Measurements from ENCODE around the gene TSSC4. TPM values are rescaled to one million over a fixed set of nuclear protein-coding genes. Genes with fewer than 3 reads are reported as not detected.

Gene TSSC4
- total RNA-seq, 4 donors from 2014 or later = 13.3 to 38.9 (median 36.0) TPM

DNA sequence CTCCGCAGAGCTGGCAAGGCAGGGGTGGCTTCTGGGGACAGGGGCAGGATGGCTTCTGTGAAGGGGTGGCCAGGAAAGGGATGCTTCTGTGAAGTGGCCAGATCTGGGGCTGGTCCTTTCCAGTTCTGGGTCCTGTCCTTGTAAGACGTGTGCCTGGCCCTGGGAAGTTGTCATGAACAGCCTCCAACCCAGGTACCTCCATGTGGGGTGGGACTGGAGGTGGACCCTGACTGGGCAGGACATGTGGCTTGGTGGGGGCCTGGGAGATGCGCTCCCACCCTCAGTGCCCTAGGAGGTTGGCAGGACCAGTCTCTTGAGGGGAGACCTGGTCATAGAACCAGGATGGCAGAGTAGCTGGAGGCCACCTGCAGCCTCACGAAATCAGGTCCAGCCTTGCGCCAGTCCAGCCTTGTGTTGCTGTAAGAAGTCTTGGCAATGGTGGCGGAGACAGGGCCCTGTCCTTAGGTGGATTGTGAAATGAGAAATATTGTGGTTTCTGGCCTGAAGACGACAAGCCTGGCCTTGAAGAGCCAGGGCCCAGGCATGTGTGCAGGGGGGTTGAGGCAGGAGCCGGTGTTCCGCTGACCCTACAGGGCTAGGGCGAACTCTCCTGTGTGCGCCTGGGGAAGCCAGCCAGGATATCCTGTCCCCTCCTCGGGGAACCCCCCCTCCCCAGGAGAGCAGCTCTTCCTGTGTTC lies 46.9 kb downstream of the TSSC4 start:
- TF ChIP-seq, protein P1, sequence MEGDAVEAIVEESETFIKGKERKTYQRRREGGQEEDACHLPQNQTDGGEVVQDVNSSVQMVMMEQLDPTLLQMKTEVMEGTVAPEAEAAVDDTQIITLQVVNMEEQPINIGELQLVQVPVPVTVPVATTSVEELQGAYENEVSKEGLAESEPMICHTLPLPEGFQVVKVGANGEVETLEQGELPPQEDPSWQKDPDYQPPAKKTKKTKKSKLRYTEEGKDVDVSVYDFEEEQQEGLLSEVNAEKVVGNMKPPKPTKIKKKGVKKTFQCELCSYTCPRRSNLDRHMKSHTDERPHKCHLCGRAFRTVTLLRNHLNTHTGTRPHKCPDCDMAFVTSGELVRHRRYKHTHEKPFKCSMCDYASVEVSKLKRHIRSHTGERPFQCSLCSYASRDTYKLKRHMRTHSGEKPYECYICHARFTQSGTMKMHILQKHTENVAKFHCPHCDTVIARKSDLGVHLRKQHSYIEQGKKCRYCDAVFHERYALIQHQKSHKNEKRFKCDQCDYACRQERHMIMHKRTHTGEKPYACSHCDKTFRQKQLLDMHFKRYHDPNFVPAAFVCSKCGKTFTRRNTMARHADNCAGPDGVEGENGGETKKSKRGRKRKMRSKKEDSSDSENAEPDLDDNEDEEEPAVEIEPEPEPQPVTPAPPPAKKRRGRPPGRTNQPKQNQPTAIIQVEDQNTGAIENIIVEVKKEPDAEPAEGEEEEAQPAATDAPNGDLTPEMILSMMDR (IDR thresholded peaks at IDR 0.05) = no peak
- TF ChIP-seq EP300 (IDR thresholded peaks at IDR 0.05; ENCODE audit: low read depth) (no peak), POLR2AphosphoS5 (IDR thresholded peaks at IDR 0.05) (no peak), POLR2A (IDR thresholded peaks at IDR 0.05) (no peak)
- no peaks in the 10 kb centered on the region for H3K9me3 ChIP-seq
- no peak for DNase-seq
- in situ Hi-C loops (cut with MboI; ENCODE audit: low pct_ligation_motif_present in 1 of 4, low pct_unique_long_range_greater_than_20kb in 1 of 4, low sequenced_read_pairs in 3 of 4) = loop anchor here in 1 of 4 donors (25.0 kb wide), 1 partner anchor 440 kb away; the partner anchor contains the start of gene CDKN1C
- H3K36me3 ChIP-seq = no peaks in the 10 kb centered on the region
- no peak overlapping the region for H3K4me3 ChIP-seq
- H3K27ac ChIP-seq = peak overlapping the region in 1 of 4 donors; percentile 84
- peaks cover 16% of the 10 kb centered on the region for H3K27me3 ChIP-seq
- H3K4me1 ChIP-seq = peaks cover 3 to 41% (median 32%) of the 10 kb centered on the region in 4 donors
- 69% methylated on average over 12 of the region's 12 CpGs; no CpG with 5 or more reads in 1 of the 2 donors for WGBS, 2 donors (ENCODE audit: low coverage in 1 of 2)
- intact Hi-C loops (cut with DNase I; ENCODE audit: low total_unique reads) = no loop called here

DNA sequence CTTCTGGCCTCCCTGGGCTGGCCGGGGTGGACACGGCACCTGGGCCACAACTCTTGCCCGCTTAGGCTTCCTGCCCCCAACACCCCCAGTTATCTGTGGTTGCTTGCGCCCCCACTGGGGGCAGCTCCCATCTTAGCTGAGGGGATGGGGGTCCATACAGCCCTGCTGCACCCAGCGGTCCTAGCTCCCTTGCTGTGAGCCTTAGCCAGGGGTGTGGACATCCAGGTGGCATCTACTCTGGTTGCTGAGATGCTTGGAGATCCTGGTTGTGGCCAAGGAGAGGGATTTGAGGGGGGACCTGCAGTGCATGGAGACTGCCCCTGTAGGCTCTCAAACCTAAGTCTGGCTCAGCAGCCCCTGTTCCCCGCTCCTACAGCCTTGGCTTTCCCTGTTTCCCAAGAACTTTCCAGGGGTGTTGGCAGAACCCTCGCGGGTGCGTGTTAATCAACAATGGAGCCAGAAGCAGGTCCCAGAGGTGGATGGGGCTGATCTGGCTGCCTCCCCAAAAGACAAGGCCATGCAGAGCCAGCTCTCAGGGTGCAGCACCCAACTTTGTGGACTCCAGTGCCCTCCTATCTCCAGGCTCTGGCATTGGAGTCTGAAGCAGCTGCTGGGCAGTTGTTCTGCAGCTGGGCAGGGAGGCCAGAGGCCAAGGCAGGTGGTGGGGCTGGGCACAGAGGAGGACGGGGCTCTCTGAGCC lies 47.6 kb downstream of the TSSC4 start:
- TF ChIP-seq, protein P1 (IDR thresholded peaks at IDR 0.05) = no peak
- no peak for TF ChIP-seq POLR2AphosphoS5 (IDR thresholded peaks at IDR 0.05)
- TF ChIP-seq EP300 (IDR thresholded peaks at IDR 0.05; ENCODE audit: low read depth) = no peak
- no peak for TF ChIP-seq POLR2A (IDR thresholded peaks at IDR 0.05)
- H3K27me3 ChIP-seq = peaks cover 16% of the 10 kb centered on the region
- no peak overlapping the region for H3K27ac ChIP-seq
- intact Hi-C loops (cut with DNase I; ENCODE audit: low total_unique reads) (no loop called here), in situ Hi-C loops (cut with MboI; ENCODE audit: low pct_ligation_motif_present in 1 of 4, low pct_unique_long_range_greater_than_20kb in 1 of 4, low sequenced_read_pairs in 3 of 4) (loop anchor here in 1 of 4 donors (25.0 kb wide), 1 partner anchor 439 kb away; the partner anchor contains the start of gene CDKN1C)
- no peaks in the 10 kb centered on the region for H3K9me3 ChIP-seq
- H3K4me1 ChIP-seq = peaks cover 3 to 40% (median 26%) of the 10 kb centered on the region in 4 donors
- 83% methylated on average over 9 of the region's 10 CpGs; no CpG with 5 or more reads in 1 of the 2 donors for WGBS, 2 donors (ENCODE audit: low coverage in 1 of 2)
- no peak overlapping the region for H3K4me3 ChIP-seq
- H3K36me3 ChIP-seq = no peaks in the 10 kb centered on the region
- no peak for DNase-seq

DNA sequence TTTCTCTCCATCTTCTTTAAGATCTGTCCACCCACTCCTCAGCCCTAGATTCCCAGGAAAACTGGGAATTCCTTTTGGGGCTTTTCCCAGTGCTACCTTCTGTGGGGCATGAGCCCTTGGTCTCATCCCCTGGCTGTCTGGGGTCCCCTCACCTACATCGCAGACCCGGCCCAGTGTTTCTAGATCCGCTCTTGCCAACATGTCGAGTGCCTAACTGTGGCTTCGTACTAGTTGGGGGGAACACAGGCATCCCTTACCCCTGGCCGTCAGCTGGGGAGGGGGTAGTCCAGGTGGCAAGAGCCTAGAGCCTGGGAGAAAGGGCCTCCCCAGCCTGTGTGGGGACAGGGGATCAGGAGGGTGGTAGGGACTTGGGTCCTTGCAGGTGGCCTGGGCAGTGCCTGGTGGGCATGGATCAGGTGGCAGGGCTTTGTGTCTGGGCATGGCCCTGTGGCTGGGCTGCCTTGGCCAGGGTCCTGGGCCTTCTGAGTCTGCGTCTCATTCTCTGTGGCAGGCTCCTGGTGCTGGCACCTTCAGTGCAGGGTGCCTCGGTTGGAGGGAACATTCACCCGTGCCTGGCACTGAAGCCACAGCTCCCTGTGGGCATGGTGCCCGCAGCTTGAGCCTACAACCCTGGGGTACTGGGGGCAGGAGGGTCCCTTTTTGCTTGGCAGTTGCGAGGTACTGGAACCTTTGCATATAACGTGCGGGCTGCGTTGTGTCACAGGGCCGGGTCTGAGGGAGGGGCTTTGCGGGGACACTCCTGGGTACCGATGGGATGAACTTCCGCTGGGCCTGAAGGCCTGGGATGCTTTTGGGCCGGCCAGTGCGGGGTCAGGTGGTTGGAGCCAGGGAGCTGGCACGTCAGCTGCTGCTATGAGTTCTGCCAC lies 48.4 kb downstream of the TSSC4 start:
- Histone ChIP-seq H3K36me3 (no peaks in the 10 kb centered on the region), H3K27me3 (peaks cover 10% of the 10 kb centered on the region), H3K9me3 (no peaks in the 10 kb centered on the region), H3K27ac (no peak overlapping the region), H3K4me3 (no peak overlapping the region), H3K4me1 (peaks cover 3 to 33% (median 23%) of the 10 kb centered on the region in 4 donors)
- intact Hi-C loops (cut with DNase I; ENCODE audit: low total_unique reads) = no loop called here
- TF ChIP-seq POLR2A (IDR thresholded peaks at IDR 0.05) (no peak), EP300 (IDR thresholded peaks at IDR 0.05; ENCODE audit: low read depth) (no peak), POLR2AphosphoS5 (IDR thresholded peaks at IDR 0.05) (no peak)
- TF ChIP-seq, protein P1 (IDR thresholded peaks at IDR 0.05) = no peak
- in situ Hi-C loops (cut with MboI; ENCODE audit: low pct_ligation_motif_present in 1 of 4, low pct_unique_long_range_greater_than_20kb in 1 of 4, low sequenced_read_pairs in 3 of 4) = loop anchor here in 1 of 4 donors (25.0 kb wide), 1 partner anchor 438 kb away; the partner anchor contains the start of gene CDKN1C
- WGBS, 2 donors (ENCODE audit: low coverage in 1 of 2) = 92% methylated on average over 16 of the region's 21 CpGs; no CpG with 5 or more reads in 1 of the 2 donors
- no peak for DNase-seq
